ENCODE measurements around the gene CDC5L. TPM values are rescaled to one million over a fixed set of nuclear protein-coding genes. Genes with fewer than 3 reads are reported as not detected.

CDC5L gene
- total RNA-seq, 4 donors from 2014 or later: 10.0 to 19.3 (median 14.7) TPM

DNA sequence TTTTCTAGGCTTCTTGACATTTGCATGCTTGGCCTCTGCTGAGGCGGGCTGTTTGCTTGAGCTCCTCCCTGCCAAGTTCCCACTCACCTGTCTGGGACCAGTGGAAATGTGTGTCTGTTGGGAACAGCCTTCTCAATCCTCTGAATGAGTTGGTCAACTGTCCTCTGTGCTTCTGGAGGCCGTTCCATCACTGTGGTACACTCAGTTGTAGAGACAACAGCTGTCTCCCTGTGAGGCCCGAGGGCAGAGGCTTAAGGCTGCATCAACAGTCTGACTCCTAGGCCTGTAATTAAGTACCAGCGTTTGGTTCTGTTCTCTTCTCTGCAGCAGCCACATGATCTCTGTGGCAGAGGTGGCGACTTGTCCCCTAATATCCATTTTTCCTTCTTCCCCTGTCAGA, 110.9 kb downstream of the CDC5L start:
- no peak for DNase-seq
- whole genome bisulfite sequencing, 2 donors: 68 to 74% methylated on average over 5 of the region's 5 CpGs
- H3K4me1 ChIP-seq: no peaks in the 10 kb centered on the region

GRCh38 chr6:44499609-44500008, 112.1 kb downstream of the CDC5L start:
- DNase-seq: no peak
- Histone ChIP-seq H3K27ac (no peak overlapping the region), H3K4me3 (no peak overlapping the region), H3K9me3 (no peaks in the 10 kb centered on the region), H3K4me1 (peaks cover 0 to 1% (median 0%) of the 10 kb centered on the region in 3 donors), H3K36me3 (no peaks in the 10 kb centered on the region), H3K27me3 (no peaks in the 10 kb centered on the region)
- no peak for TF ChIP-seq POLR2A (IDR thresholded peaks at IDR 0.05)
- no peak for TF ChIP-seq CTCF (IDR thresholded peaks at IDR 0.05)
- WGBS, 2 donors: 66 to 75% methylated on average over 5 of the region's 5 CpGs
- intact Hi-C loops (cut with DNase I): no loop called here

More for the DNA sequence above, 110.9 kb downstream of the CDC5L start:
- Histone ChIP-seq H3K36me3 (no peaks in the 10 kb centered on the region), H3K9me3 (no peaks in the 10 kb centered on the region), H3K27ac (no peak overlapping the region), H3K4me3 (no peak overlapping the region), H3K27me3 (no peaks in the 10 kb centered on the region)
- TF ChIP-seq POLR2A (IDR thresholded peaks at IDR 0.05): no peak
- no peak for TF ChIP-seq CTCF (IDR thresholded peaks at IDR 0.05)
- intact Hi-C loops (cut with DNase I): no loop called here

Small RNAs within 50 kb of the gene (small RNA-seq; reads per million reads assigned to genes)
- 0 reads per million in 4 donors for gene MIR4642

Other genes with a start within 250 kb of the CDC5L start
- gene CAPN11, start 228.9 kb upstream of the CDC5L start, total RNA-seq: under 1 TPM in 2 of 4 donors, not detected in 2; 0.57 to 1.00 TPM
- not detected for gene MYMX, start 170.8 kb upstream of the CDC5L start, total RNA-seq
- 10 to 100 TPM; 12.7 to 24.8 (median 22.3) TPM for gene SLC29A1, start 164.1 kb upstream of the CDC5L start, total RNA-seq
- gene HSP90AB1, start 140.6 kb upstream of the CDC5L start, total RNA-seq: 100 to 1,000 TPM; 433 to 696 (median 601) TPM
- 10 to 100 TPM in 3 of 4 donors, 1 to 10 TPM in 1; 9.7 to 34.4 (median 21.2) TPM for gene SLC35B2, start 130.2 kb upstream of the CDC5L start, total RNA-seq
- gene NFKBIE, start 122.2 kb upstream of the CDC5L start, total RNA-seq: 10 to 100 TPM in 3 of 4 donors, 1 to 10 TPM in 1; 8.6 to 11.2 (median 10.2) TPM
- gene TMEM151B, start 117.3 kb upstream of the CDC5L start, total RNA-seq: not detected
- gene AARS2, start 74.4 kb upstream of the CDC5L start, total RNA-seq: 10 to 100 TPM in 3 of 4 donors, 1 to 10 TPM in 1; 9.0 to 21.9 (median 12.2) TPM
- not detected for gene SPATS1, start 45.1 kb upstream of the CDC5L start, total RNA-seq

All from esophagus squamous epithelium (tissue), 5 donors.